Right atrium auricular region (tissue), 2 donors: Measurements from ENCODE around the gene GAMT. TPM values are rescaled to one million over a fixed set of nuclear protein-coding genes. Genes with fewer than 3 reads are reported as not detected.
A peak's percentile ranks its signal among the peaks of the same experiment; 100 is the strongest.

ENCODE experiments used
- DNase-seq: peaks from one replicate; pipeline ENCODE4 v3.0.0-alpha.2; 2019; ENCODE audit warnings: low spot score
- H3K27ac ChIP-seq, 2 donors: fragments of 200-600 bp; sonication (generic); 1 replicate in 1 of 2; 2 replicates in 1 of 2; pipeline ENCODE4 v1.5.1; 2016 to 2019
- H3K27me3 ChIP-seq, 2 donors: fragments of 200-600 bp; sonication (generic); one replicate each; pipeline versions ENCODE4 v1.5.1 to v1.6.0; 2017 to 2019
- H3K36me3 ChIP-seq: fragments of 200-600 bp; sonication (generic); one replicate; pipeline ENCODE4 v1.5.1; 2016
- H3K4me1 ChIP-seq, 2 donors: fragments of 200-600 bp; sonication (generic); one replicate each; pipeline versions ENCODE4 v1.5.1 to v1.6.0; 2017 to 2019
- H3K4me3 ChIP-seq, 2 donors: fragments of 200-600 bp; sonication (generic); 1 replicate in 1 of 2; 2 replicates in 1 of 2; pipeline ENCODE4 v1.5.1; 2017 to 2019; ENCODE audit warnings: mild to moderate bottlenecking in 1 of 2, moderate library complexity in 1 of 2
- H3K9me3 ChIP-seq, 2 donors: fragments of 200-600 bp; sonication (generic); one replicate each; pipeline ENCODE4 v1.5.1; 2019
- CTCF ChIP-seq, 2 donors: fragments of 200-600 bp; sonication (generic); IDR thresholded peaks; one replicate each; pipeline ENCODE4 v1.5.1; 2019; ENCODE audit warnings: antibody characterized with exemption in 2 of 2
- total RNA-seq, 2 donors: library from RNA; depleted of rRNA; stranded (reverse); fragments of >200 nt; gene quantifications; one replicate each; pipeline ENCODE4 v1.1.0, GENCODE V29; 2016

Gene GAMT
- total RNA-seq, 2 donors from 2014 or later = 45.8 to 92.5 TPM

GRCh38 chr19:1438933-1439354 is 37.6 kb upstream of the GAMT start:
- Histone ChIP-seq H3K4me1 (peaks cover 0 to 23% of the 10 kb centered on the region in 2 donors), H3K9me3 (no peaks in the 10 kb centered on the region), H3K27me3 (no peaks in the 10 kb centered on the region), H3K36me3 (peaks cover 44% of the 10 kb centered on the region), H3K27ac (peak overlapping the region; percentile 81 to 91), H3K4me3 (peak overlapping the region; percentile 76 to 80)
- no peak for DNase-seq
- no peak for TF ChIP-seq CTCF (IDR thresholded peaks at IDR 0.05)

- Histone ChIP-seq H3K4me1 (peaks cover 0 to 23% of the 10 kb centered on the region in 2 donors), H3K27me3 (no peaks in the 10 kb centered on the region), H3K4me3 (peak within 1 kb of the TSS; percentile 76 to 80), H3K9me3 (no peaks in the 10 kb centered on the region), H3K27ac (peak within 1 kb of the TSS; percentile 81 to 91), H3K36me3 (peaks cover 51% of the 10 kb centered on the region)
- TF ChIP-seq CTCF (IDR thresholded peaks at IDR 0.05) = peak; percentile 75 to 99
- peak; percentile 94 for DNase-seq
Measured at GRCh38 chr19:1438035-1438932, 36.9 kb upstream of the GAMT start, which contains the start of gene RPS15. TSS of gene RPS15 (plus strand) at chr19:1438396. CDS start at chr19:1438426, 30 bp downstream.

- H3K9me3 ChIP-seq = no peaks in the 10 kb centered on the region
- no peak for DNase-seq
- no peak overlapping the region for H3K27ac ChIP-seq
- no peaks in the 10 kb centered on the region for H3K27me3 ChIP-seq
- no peak for TF ChIP-seq CTCF (IDR thresholded peaks at IDR 0.05)
- peak overlapping the region in 1 of 2 donors; percentile 80 for H3K4me3 ChIP-seq
- H3K36me3 ChIP-seq = peaks cover 57% of the 10 kb centered on the region
- peaks cover 0 to 23% of the 10 kb centered on the region in 2 donors for H3K4me1 ChIP-seq
Measured at GRCh38 chr19:1437609-1438008, 36.3 kb upstream of the GAMT start.

GRCh38 chr19:1435378-1435989 is 34.1 kb upstream of the GAMT start:
- DNase-seq = no peak
- peaks cover 0 to 22% of the 10 kb centered on the region in 2 donors for H3K4me1 ChIP-seq
- H3K4me3 ChIP-seq = no peak overlapping the region
- H3K9me3 ChIP-seq = no peaks in the 10 kb centered on the region
- H3K27me3 ChIP-seq = no peaks in the 10 kb centered on the region
- no peak overlapping the region for H3K27ac ChIP-seq
- no peak for TF ChIP-seq CTCF (IDR thresholded peaks at IDR 0.05)
- H3K36me3 ChIP-seq = peaks cover 57% of the 10 kb centered on the region

- Histone ChIP-seq H3K4me3 (no peak overlapping the region), H3K9me3 (no peaks in the 10 kb centered on the region), H3K4me1 (peaks cover 0 to 21% of the 10 kb centered on the region in 2 donors), H3K36me3 (peaks cover 55% of the 10 kb centered on the region), H3K27ac (no peak overlapping the region), H3K27me3 (no peaks in the 10 kb centered on the region)
- TF ChIP-seq CTCF (IDR thresholded peaks at IDR 0.05) = no peak
- DNase-seq = no peak
Measured at GRCh38 chr19:1434577-1435060, 33.3 kb upstream of the GAMT start.
